HEK293 (cell line): Measurements from ENCODE around the gene SAMD4B.

Source experiments
- CTCF ChIA-PET: fragments of 350-600 bp; formaldehyde crosslinking; extraction: SDS; loops from one replicate; lab custom pipeline; 2021; ENCODE audit warnings: antibody characterized with exemption; lab: Yijun Ruan, JAX
- POLR2A ChIA-PET: fragments of 300-600 bp; formaldehyde crosslinking; extraction: SDS; loops from one replicate; lab custom pipeline; 2020; ENCODE audit warnings: antibody characterized with exemption, inconsistent platforms; lab: Yijun Ruan, JAX
- H3K27ac ChIP-seq: fragments of 200-500 bp; sonication (Bioruptor generic); 2 replicates; pipeline ENCODE4 v1.5.1; 2014; ENCODE audit warnings: low read depth, low read length, control low read depth, inconsistent platforms; ENCODE audit errors: extremely low read depth
- H3K36me3 ChIP-seq, 2 experiments: fragments of 200-500 bp in 1 of 2; sonication (Bioruptor generic) in 1 of 2; 1 replicate in 1 of 2; 2 replicates in 1 of 2; pipeline ENCODE4 v1.5.1; 2014 to 2017; ENCODE audit warnings: inconsistent platforms in 2 of 2, low read length in 2 of 2; ENCODE audit not compliant: control insufficient read depth in 2 of 2, insufficient read depth in 1 of 2
- H3K4me1 ChIP-seq: fragments of 200-500 bp; sonication (Bioruptor generic); 2 replicates; pipeline ENCODE4 v1.5.1; 2014; ENCODE audit warnings: mild to moderate bottlenecking, low read length, inconsistent platforms; ENCODE audit not compliant: control insufficient read depth, insufficient read depth
- H3K4me3 ChIP-seq: 2 replicates; pipeline ENCODE4 v1.5.1; 2011; ENCODE audit warnings: low read depth, mild to moderate bottlenecking, control low read depth, low read length, moderate library complexity
- H3K9me3 ChIP-seq: fragments of 200-500 bp; sonication (Bioruptor generic); 2 replicates; pipeline ENCODE4 v1.5.1; 2014; ENCODE audit warnings: low read depth, low read length, inconsistent platforms; ENCODE audit not compliant: control insufficient read depth, insufficient read depth
- ATF2 ChIP-seq: fragments of 450-650 bp; formaldehyde crosslinking; IDR thresholded peaks from 2 replicates; pipeline ENCODE4 v1.5.1; 2016; ENCODE audit warnings: missing biosample characterization, missing genetic modification characterization, low read depth
- BCL11A ChIP-seq: fragments of 450-650 bp; formaldehyde crosslinking; IDR thresholded peaks from 2 replicates; pipeline ENCODE4 v1.5.1; 2016; ENCODE audit warnings: low read depth, missing biosample characterization, missing genetic modification characterization
- CTCF ChIP-seq: fragments of 450-650 bp; formaldehyde crosslinking; IDR thresholded peaks from 2 replicates; pipeline ENCODE4 v1.5.1; 2016; ENCODE audit warnings: missing biosample characterization, missing genetic modification characterization
- HIC1 ChIP-seq: fragments of 450-650 bp; formaldehyde crosslinking; IDR thresholded peaks from 2 replicates; pipeline ENCODE4 v1.5.1; 2016; ENCODE audit warnings: missing biosample characterization, missing genetic modification characterization
- KLF8 ChIP-seq: fragments of 450-650 bp; formaldehyde crosslinking; IDR thresholded peaks from 2 replicates; pipeline ENCODE4 v1.5.1; 2016; ENCODE audit warnings: missing biosample characterization, missing genetic modification characterization
- MZF1 ChIP-seq: fragments of 450-650 bp; formaldehyde crosslinking; IDR thresholded peaks from 2 replicates; pipeline ENCODE4 v1.5.1; 2017; ENCODE audit warnings: missing biosample characterization, missing genetic modification characterization, borderline replicate concordance
- PRDM6 ChIP-seq: fragments of 450-650 bp; formaldehyde crosslinking; IDR thresholded peaks from 2 replicates; pipeline ENCODE4 v1.5.1; 2017; ENCODE audit warnings: missing biosample characterization, missing genetic modification characterization
- TCF7L2 ChIP-seq: IDR thresholded peaks from 2 replicates; pipeline ENCODE4 v1.6.1; 2011; ENCODE audit warnings: low read depth, mild to moderate bottlenecking, inconsistent platforms, low read length, moderate library complexity, borderline replicate concordance
- ZBTB26 ChIP-seq: fragments of 450-650 bp; formaldehyde crosslinking; optimal IDR thresholded peaks from 2 replicates; pipeline ENCODE3; 2016; ENCODE audit warnings: missing biosample characterization, mild to moderate bottlenecking, missing genetic modification characterization
- ZFP37 ChIP-seq: fragments of 450-650 bp; formaldehyde crosslinking; IDR thresholded peaks from 2 replicates; pipeline ENCODE4 v1.5.1; 2016; ENCODE audit warnings: missing biosample characterization, missing genetic modification characterization
- ZNF121 ChIP-seq: fragments of 450-650 bp; formaldehyde crosslinking; IDR thresholded peaks from 2 replicates; pipeline ENCODE4 v1.5.1; 2016; ENCODE audit warnings: missing biosample characterization, missing genetic modification characterization
- ZNF146 ChIP-seq: fragments of 450-650 bp; formaldehyde crosslinking; IDR thresholded peaks from 2 replicates; pipeline ENCODE4 v1.5.1; 2016; ENCODE audit warnings: missing biosample characterization, missing genetic modification characterization
- ZNF335 ChIP-seq: fragments of 450-650 bp; formaldehyde crosslinking; conservative IDR thresholded peaks from 2 replicates; pipeline ENCODE4 v1.5.1; 2016; ENCODE audit warnings: missing biosample characterization, missing genetic modification characterization
- ZNF350 ChIP-seq: fragments of 450-650 bp; formaldehyde crosslinking; IDR thresholded peaks from 2 replicates; pipeline ENCODE4 v1.5.0; 2017; ENCODE audit warnings: missing biosample characterization, mild to moderate bottlenecking, missing genetic modification characterization
- ZNF398 ChIP-seq: fragments of 450-650 bp; formaldehyde crosslinking; IDR thresholded peaks from 2 replicates; pipeline ENCODE4 v1.5.1; 2017; ENCODE audit warnings: missing biosample characterization, missing genetic modification characterization
- ZNF513 ChIP-seq: fragments of 450-650 bp; IDR thresholded peaks from 2 replicates; pipeline ENCODE4 v1.5.1; 2018; ENCODE audit warnings: missing biosample characterization, missing genetic modification characterization
- ZNF639 ChIP-seq: fragments of 450-650 bp; formaldehyde crosslinking; IDR thresholded peaks from 2 replicates; pipeline ENCODE4 v1.5.1; 2016; ENCODE audit warnings: missing biosample characterization, missing genetic modification characterization
- ZNF768 ChIP-seq: fragments of 450-650 bp; formaldehyde crosslinking; IDR thresholded peaks from 2 replicates; pipeline ENCODE4 v1.5.1; 2018; ENCODE audit warnings: missing biosample characterization, mild to moderate bottlenecking, missing genetic modification characterization

SAMD4B gene

GRCh38 chr19:39341719-39342604, at the start of gene SAMD4B (continued):
- TF ChIP-seq TCF7L2 (no peak), PRDM6 (tag by site-specific recombination) (no peak), ZNF146 (tag by site-specific recombination) (no peak; the same call in 1 of the 2 replicates), ZNF768 (tag by site-specific recombination) (peak; percentile 50; the same call in 1 of the 2 replicates), ZNF335 (tag by site-specific recombination) (peak; percentile 100), HIC1 (tag by site-specific recombination) (peak; percentile 85), ZNF350 (tag by site-specific recombination) (no peak), ZNF121 (tag by site-specific recombination) (0 out of 2 replicates have a peak, but pooled peaks have one; percentile 25), CTCF (tag by site-specific recombination) (peak; percentile 98), ZNF398 (tag by site-specific recombination) (no peak), KLF8 (peak; percentile 100), ZBTB26 (peak; percentile 76)

GRCh38 chr19:39293394-39293793, 48.8 kb upstream of the SAMD4B start:
- CTCF ChIA-PET, result interaction anchor here (0.6 to 1.8 kb wide), 6 partner anchors 11 to 738 kb away, joined by 3 to 4 read pairs (median 4); no protein-coding TSS in a partner anchor
- no peak for TF ChIP-seq BCL11A
- TF ChIP-seq ZNF639 (tag by site-specific recombination), result no peak
- no peak for TF ChIP-seq ZNF513 (tag by site-specific recombination)
- TF ChIP-seq MZF1, result peak; percentile 98
- TF ChIP-seq ZFP37 (tag by site-specific recombination), result no peak
- no peak for TF ChIP-seq ATF2 (tag by site-specific recombination)
- Histone ChIP-seq H3K9me3 (no peaks in the 10 kb centered on the region; the same call in none of the 2 replicates), H3K4me1 (no peaks in the 10 kb centered on the region), H3K36me3 (no peaks in the 10 kb centered on the region), H3K27ac (no peak overlapping the region), H3K4me3 (no peak overlapping the region)
- POLR2A ChIA-PET, result interaction anchor here (1.6 kb wide), 1 partner anchor 10 kb away, joined by 3 read pairs; no protein-coding TSS in a partner anchor
